HG03135 (cell line): ENCODE results near the gene CORO2B.

Source experiments
- ATAC-seq: cut with Tn5 transposase; IDR thresholded peaks from one replicate; pipeline ENCODE4 v1.9.1; 2021; ENCODE audit warnings: mild to moderate bottlenecking, moderate library complexity; ENCODE audit not compliant: unreplicated experiment

The CORO2B gene, protein sequence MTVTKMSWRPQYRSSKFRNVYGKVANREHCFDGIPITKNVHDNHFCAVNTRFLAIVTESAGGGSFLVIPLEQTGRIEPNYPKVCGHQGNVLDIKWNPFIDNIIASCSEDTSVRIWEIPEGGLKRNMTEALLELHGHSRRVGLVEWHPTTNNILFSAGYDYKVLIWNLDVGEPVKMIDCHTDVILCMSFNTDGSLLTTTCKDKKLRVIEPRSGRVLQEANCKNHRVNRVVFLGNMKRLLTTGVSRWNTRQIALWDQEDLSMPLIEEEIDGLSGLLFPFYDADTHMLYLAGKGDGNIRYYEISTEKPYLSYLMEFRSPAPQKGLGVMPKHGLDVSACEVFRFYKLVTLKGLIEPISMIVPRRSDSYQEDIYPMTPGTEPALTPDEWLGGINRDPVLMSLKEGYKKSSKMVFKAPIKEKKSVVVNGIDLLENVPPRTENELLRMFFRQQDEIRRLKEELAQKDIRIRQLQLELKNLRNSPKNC

GRCh38 chr15:68578980-68579935, at the start of gene CORO2B:
Gene CORO2B (plus strand): TSS chr15:68578993. CDS start chr15:68579263, 270 bp downstream.
- ATAC-seq: no peak

GRCh38 chr15:68531387-68532179, 47.2 kb upstream of the CORO2B start:
- ATAC-seq: no peak

GRCh38 chr15:68536331-68537095, 42.3 kb upstream of the CORO2B start:
- no peak for ATAC-seq

DNA sequence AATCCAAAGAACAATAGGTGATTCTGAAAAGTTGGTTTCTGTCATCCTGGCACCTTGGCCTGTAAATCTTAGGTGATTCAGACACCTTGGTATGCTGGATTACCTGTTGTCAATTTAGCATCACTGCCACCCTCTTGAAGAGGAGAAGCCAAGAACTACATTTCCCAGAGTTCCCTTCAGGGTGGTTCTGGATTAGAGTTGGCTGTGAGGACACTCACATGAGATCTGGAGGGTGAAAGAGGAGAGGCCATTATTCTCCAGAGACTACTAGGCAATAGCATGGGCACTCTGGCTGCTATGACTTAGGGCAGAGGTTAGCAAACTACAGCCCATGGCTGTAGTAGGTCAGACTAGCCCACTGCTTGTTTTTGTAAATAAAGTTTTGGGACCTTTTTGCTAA, 41.7 kb upstream of the CORO2B start:
- ATAC-seq: no peak

- ATAC-seq: no peak
These were observed 41.3 kb upstream of the CORO2B start for GRCh38 chr15:68537506-68537905.

GRCh38 chr15:68538311-68538710, 40.5 kb upstream of the CORO2B start:
- ATAC-seq: no peak

DNA sequence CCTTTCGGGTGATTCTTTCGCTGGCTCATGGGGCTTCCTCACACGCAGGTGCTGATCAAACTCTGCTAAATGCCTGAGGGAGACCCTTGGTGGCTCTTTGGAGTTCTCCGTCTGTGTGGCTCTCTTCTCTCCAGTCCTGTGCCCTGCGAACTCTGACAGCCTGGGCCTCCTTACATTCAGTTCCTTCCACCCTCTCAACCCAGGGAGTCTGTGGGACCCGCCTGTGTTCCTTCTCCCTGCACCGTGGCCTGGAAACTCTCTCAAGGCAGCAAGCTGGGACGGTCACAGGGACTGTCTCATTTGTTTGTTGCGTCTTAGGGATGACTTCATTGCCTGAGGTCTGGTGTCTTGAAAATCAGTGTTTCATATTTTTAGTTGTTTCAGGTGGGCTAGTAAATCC, 37.0 kb upstream of the CORO2B start:
- ATAC-seq: no peak

DNA sequence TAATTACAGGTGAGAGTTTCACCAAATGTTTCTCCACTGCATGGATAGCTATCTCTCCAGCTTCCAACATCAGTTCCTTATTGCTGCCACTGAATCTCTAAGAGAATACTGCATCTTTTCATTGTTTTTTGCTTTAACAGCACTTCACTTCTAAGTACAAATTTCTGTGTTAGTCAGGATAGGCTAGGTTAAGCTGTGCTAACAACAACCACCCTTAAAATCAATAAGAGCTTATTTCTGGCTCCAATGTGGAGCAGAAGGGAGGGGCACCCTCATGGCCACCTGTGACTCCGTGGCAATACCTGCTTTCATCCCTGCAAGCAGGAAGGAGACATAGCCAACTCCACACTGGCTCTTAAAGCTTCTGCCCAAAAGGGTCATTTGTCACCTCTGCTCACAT, 36.4 kb upstream of the CORO2B start:
- no peak for ATAC-seq

GRCh38 chr15:68542771-68543164, 36.0 kb upstream of the CORO2B start:
- no peak for ATAC-seq

DNA sequence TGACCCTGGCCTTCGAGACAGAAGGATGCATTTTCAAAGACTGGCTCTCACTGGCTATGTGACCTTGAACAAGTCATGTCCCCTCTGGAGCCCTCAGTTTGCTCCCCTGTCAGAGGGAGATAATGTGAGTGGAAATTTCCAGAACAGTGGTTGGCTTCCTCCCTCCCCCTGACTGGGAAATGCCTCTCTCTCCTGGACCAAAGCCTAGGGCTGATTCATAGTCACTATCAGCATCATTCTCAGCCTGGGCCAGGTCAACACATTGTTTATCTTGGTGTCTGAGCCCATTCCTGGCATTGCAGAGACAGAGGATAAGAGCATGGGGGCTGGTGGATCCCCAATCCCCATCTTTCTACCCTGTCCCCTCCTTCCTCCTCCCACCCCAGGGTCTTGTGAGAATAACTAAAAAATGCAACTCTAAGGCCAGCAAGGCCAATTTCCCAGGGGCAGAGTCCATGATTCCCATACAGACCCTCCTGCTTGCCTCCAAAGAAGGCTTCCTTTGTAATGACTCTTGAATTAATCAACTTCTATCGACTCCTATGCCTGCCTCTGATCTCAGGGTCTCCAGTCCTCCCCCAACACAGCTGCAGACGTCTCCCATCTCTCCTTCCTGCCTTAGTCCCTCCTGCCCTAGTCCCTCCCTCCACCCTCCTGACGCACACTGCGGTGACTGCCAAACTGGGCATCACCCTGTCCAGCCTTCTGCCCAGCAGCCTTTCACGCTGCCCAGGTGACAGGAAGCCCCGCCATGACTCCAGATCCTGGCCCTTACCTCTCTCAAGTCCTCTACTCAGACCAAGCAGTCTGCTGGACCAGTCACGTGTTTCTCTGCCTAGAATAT, 35.4 kb upstream of the CORO2B start:
- no peak for ATAC-seq

DNA sequence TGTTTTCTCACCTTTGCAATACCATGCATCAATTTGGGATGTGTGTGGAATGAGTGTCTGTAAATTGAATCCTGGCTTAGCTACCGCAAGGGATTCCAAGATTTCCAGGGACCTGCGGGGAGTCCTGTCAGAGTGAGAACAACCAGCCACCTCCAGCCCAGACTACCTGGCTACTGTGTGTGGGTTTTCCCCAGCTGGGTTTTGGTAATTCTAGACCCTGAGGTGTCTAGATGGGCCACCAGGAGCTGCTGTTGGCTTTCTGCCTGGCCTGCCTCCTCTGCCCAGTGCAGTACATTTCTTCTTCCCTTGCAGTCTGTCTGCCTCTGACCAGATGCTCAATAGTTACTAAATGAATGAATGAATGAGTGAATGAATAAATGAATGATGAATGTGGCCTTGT, 32.5 kb upstream of the CORO2B start:
- ATAC-seq: no peak

DNA sequence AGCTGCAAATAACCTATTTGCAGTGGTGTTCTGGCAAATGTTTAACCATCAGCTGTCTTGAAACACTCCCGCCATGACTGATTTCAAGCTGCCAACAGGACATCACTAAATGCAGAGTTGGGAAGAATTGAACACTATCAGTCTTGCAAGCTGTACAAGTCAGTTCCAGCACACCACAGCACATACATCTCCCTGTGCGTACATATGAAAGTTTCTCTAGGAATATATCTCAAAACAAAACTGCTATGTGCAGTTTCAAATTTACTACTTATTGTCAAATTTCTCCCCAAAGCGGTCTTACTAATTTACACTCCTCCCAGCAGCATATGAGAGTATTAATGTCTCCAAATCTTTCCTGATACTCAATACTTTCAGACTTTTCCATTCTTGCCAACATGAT, 30.4 kb upstream of the CORO2B start:
- ATAC-seq: no peak

- ATAC-seq: no peak
These were observed 28.8 kb upstream of the CORO2B start for GRCh38 chr15:68550004-68550403.

DNA sequence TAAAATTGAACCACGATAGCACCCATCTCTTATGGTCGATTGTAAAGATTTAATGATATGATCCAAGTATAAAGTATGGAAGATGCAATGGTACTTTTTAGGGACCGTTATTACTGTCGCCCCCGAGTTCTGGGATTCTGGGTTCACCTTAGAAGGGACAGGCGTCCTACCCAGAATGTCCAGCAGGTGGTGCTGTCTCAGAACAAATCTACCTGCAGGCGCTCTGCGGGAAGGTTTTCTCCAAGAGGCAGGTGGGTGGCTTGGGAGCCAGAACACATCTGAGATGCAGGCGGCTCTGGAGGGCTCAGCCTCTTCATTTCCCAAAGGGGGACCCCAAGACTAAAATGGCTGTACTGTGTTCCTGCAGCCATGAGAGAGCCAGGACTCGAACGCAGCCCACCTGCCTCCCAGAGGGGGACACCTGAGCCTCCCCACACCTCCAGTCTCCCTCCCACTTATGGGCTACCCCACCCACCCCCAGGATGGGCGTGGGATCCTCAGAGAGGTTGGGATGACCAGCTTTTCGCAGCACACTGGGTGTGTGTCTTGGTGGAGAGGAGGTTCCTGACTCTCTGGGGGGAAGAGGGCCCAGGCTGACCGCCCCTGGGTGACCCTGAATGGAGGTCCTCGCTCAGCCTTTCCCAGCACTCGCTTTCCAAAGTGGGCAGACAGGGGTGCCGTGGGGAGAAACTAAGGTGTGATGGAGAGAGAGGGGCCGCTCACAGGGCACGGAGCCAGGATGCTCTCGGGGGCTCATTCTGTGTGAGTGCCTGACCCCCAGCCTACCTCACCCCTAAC, 28.1 kb upstream of the CORO2B start:
- ATAC-seq: no peak

DNA sequence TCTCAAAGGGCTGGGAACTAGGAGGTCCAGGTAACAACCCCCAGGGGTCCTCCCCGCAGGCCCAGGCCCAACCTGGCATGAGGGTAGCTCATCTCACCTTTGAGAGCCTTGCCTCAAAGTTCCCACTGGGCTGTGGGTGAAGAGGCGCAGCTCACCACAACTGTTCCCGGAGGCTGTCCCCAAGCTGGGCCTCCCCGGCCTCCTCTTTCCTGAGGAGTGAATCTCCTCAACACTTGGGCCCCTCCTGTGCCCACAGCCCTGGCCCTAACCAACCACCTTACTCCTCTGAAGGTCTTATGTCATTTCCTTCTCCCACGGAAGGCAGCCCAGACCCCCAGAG, 27.5 kb upstream of the CORO2B start:
- no peak for ATAC-seq

GRCh38 chr15:68552344-68552743, 26.4 kb upstream of the CORO2B start:
- ATAC-seq: no peak

DNA sequence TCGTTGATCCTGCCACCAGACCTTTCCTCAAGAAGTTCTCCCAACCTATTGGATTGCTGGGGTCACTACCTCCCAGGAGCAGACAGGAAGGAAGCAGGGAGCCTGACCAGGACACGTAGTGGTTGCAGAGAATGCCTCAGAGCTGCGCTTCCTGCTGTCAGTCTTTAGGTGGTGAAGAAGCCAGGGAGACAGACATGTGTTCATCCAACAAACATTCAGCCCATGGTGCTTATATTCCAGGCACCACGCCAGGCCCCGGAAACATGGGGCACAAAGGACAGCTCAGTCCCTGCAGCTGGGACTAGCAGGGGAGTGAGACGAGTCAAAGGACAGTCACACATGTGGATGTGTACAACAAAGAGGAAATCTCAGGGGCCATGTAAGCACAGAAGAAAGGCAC, 26.0 kb upstream of the CORO2B start:
- no peak for ATAC-seq

DNA sequence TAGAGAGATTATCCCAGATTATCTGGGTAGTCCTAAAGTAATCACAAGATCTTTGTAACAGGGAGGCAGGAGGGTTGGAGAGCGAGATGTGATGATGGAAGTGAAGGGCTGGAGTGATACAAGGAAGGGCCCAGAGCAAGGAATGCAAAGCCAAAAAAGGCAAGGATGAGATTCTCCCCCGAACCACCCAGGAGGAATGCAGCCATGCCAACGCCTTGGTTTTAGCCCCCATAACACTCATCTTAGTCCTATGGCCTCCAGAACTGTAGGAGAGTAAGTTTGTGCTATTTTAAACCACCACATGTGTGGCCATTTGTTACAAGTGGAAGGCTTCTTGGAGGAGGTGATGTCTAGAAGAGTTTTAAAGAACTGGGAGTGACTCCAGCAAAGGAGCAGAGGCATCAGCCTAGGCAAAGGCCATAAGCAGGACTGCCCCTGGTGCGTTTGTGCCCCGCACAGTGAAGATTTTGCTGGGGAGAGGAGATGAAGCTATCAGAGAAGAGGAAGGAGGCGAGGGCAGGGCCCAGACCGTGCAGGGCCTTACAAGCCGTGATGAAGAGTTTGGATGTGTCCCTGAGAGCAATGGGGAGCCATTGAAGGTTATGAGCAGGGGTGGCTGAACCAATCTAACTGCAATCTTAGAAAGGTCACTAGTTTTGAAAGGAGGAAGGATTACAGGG, 25.3 kb upstream of the CORO2B start:
- ATAC-seq: no peak
